HG02588 (cell line): ENCODE data around the gene TPSD1.
"Not testable (repeated sequence)": the region's sequence is repeated elsewhere in the genome, so short reads cannot be mapped to it uniquely, and the experiment has no call there.

Experiments
- ATAC-seq: cut with Tn5 transposase; IDR thresholded peaks from one replicate; pipeline ENCODE4 v1.9.1; 2021; ENCODE audit warnings: mild to moderate bottlenecking, moderate library complexity; ENCODE audit not compliant: unreplicated experiment

The TPSD1 gene

DNA sequence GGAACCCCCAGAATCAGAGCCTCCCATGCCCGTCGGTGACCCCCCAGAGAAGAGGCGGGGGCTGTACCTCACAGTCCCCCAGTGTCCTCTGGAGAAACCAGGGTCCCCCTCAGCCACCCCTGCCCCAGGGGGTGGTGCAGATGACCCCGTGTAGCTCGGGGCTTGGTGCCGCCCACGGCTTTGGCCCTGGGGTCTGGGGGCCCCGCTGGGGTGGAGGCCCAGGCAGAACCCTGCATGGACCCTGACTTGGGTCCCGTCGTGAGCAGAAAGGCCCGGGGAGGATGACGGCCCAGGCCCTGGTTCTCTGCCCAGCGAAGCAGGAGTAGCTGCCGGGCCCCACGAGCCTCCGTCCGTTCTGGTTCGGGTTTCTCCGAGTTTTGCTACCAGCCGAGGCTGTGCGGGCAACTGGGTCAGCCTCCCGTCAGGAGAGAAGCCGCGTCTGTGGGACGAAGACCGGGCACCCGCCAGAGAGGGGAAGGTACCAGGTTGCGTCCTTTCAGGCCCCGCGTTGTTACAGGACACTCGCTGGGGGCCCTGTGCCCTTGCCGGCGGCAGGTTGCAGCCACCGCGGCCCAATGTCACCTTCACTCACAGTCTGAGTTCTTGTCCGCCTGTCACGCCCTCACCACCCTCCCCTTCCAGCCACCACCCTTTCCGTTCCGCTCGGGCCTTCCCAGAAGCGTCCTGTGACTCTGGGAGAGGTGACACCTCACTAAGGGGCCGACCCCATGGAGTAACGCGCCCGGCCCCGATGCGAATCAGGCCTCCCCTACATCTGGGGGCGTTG is 34.8 kb upstream of the TPSD1 start:
- ATAC-seq = no peak

GRCh38 chr16:1221628-1222552 is 34.0 kb upstream of the TPSD1 start:
- ATAC-seq = no peak

- no peak for ATAC-seq
Measured at GRCh38 chr16:1222553-1223354, 33.1 kb upstream of the TPSD1 start.

GRCh38 chr16:1223355-1224214 is 32.3 kb upstream of the TPSD1 start:
- no peak for ATAC-seq

DNA sequence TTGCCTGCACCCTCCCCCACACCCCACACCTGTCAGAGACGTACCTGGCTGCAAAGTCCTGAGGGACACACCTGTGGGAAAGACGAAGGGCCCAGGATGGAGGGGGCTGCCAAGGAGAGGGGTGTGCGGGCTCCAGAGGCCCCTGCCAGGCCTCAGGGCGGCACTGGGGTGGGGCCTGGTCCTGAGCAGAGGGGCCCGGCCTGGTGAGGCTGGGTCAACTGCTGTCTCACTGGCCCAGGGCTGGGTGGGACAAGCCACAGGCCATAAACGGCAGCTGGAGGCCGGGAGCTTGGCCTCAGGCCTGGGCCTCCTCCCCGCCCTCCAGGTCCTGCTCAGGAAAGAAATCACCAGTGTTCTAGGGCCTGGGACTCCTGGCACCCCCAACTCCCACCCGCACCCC is 31.3 kb upstream of the TPSD1 start:
- no peak for ATAC-seq

GRCh38 chr16:1225051-1225451 is 30.8 kb upstream of the TPSD1 start, which contains the start of gene TPSG1:
TSS of gene TPSG1 (minus strand) at chr16:1225268. CDS start at chr16:1225252, 16 bp downstream.
- no peak for ATAC-seq

DNA sequence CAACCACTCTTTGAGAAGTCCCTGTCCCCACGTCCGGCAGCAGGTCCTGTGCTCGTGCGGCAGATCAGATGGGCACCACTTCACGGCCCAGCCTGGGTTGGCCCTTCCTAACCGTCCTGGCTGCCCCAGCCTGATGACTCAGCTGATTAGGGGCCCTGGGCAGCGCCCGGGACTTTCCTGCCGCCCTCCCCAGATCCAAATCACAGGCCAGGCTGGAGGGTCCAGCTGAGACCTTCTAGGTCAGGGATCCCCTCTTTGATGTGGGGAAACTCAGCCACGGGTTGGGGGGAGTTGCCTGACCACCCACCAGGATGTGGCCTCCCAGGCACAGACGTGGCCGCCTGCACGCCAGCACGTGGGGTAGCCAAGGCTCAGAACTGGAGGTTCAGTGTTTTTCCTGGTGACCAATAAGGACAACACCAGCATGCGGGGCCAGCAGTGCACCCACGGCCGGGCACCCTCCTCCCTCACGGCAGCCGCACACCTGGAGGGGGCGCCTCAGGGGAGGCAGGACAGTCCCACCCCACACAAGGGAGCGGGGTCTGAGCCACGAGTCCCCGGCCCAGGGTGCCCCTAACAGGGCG is 30.0 kb upstream of the TPSD1 start:
- ATAC-seq = not testable (repeated sequence)

DNA sequence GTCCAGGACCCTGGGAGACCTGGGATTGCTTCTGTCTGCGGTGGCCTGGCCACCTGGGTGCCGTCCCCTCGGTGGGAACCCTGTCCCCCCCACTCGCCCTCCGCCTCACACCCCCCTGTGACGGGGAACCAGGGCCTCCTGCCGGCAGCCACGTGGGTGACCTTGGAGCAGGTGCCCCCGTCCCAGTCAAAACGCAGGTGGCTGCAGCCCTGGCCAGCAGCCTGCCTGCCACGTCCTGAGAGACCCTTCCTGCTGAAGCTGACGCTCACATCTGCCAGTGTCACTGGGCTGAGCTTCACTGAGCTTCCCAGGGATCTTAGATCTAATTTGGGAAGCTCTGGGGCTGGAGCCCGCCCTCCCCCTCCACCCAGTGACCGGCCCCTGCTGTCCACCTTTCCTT is 29.2 kb upstream of the TPSD1 start:
- ATAC-seq = not testable (repeated sequence)

DNA sequence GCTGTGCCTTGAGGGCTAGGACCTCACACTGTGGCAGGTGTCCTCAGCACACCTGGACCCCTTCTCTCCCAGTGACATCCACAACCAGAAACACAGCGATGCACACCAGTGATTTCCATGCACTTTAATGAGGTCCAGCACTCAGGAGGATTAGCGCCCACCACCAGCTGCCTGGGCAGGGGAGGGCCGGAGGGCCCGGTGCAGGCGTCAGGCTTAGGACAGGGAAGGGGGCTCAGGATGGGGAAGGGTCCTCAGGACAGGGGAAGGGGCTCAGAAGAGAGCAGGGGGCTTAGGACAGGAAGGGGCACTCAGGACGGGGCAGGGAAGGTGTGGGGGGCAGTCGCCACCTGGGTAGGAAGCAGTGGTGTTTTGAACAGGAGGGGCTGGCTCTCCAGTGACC is 27.6 kb upstream of the TPSD1 start:
- ATAC-seq = not testable (repeated sequence)

DNA sequence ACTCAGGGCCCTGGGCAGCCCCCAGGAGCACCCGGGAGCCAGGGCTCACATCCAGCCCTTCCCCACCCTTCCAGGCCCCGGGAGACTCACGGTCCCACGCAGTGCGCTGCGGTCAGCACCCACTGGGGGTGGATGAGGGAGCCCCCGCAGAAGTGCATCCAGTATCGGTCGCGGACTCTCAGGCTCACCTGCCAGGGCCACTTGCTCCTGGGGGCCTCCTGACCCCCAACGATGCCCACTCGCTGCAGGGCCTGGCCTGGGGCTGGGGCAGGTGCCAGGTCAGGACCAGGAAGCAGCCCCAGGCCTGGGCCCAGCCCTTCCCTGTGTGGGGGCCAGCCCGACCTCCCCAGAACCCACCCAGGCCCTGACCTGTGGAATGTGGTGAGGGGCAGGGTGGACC is 26.4 kb upstream of the TPSD1 start:
- not testable (repeated sequence) for ATAC-seq

DNA sequence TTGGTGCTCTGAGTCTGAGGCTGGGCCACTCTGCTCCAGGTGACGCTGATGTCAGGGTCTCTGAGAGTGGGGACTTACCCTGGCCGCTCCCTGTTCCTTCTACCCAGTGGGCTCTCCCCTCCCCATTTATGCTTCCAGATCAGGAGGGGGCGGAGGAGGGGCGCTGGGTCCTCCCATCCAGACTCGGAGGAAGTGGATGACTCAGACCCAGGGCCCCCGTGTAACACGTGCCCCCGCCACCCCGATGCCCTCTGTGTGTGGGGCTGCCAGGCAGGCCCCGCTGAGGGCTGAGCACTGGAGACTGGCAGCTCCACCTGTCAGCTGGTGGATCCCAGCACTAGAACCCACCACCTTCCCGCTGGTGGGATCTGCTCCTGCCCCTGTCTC is 25.8 kb upstream of the TPSD1 start, which contains the start of gene TPSB2:
Gene TPSB2 (minus strand): TSS at position 101 of the 387 bp plus-strand sequence. CDS start 233 bp downstream, outside the sequence.
- ATAC-seq = not testable (repeated sequence)

DNA sequence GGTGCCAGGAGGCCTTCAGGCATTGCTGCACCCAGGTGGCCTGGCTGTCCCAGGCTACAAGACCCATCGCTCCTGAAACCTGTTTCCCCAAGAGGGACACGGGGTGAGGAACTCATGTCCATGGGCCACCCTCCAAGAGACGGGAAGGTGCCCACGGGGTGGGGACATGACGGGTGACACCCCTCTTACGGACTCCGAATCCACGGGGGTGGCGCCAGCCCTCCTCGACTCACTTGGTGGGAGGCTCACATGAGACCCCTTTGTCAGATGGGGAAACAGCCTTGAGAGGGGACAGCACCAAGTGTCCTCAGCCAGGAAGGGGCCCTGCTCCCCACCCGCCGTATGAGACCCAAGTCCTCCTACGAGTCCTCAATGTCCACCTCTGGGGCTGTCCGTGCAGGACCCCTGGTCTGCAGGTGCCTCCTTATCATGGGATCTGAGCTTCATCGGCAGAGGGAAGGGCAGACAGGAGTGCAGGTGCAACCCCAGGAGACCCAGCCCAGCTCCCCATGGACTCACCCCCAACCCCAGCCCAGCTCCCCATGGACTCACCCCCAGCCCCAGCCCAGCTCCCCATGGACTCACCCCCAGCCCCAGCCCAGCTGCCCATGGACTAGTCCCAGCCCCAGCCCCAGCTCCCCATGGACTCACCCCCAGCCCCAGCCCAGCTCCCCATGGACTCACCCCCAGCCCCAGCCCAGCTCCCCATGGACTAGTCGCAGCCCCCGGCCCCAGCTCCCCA is 25.2 kb upstream of the TPSD1 start:
- not testable (repeated sequence) for ATAC-seq

DNA sequence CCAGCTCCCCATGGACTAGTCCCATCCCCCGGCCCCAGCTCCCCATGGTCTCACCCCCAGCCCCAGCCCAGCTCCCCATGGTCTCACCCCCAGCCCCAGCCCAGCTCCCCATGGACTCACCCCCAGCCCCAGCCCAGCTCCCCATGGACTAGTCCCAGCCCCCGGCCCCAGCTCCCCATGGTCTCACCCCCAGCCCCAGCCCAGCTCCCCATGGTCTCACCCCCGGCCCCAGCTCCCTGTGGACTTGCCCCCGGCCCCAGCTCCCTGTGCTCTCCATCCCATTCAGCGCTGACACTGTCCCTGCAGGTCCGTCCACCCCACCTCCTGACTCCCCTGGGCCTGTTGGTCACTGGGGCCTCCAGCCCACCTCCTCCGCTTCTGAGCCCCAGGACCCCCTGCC is 24.6 kb upstream of the TPSD1 start:
- ATAC-seq = not testable (repeated sequence)

- not testable (repeated sequence) for ATAC-seq
Measured at GRCh38 chr16:1232049-1232748, 23.7 kb upstream of the TPSD1 start.

DNA sequence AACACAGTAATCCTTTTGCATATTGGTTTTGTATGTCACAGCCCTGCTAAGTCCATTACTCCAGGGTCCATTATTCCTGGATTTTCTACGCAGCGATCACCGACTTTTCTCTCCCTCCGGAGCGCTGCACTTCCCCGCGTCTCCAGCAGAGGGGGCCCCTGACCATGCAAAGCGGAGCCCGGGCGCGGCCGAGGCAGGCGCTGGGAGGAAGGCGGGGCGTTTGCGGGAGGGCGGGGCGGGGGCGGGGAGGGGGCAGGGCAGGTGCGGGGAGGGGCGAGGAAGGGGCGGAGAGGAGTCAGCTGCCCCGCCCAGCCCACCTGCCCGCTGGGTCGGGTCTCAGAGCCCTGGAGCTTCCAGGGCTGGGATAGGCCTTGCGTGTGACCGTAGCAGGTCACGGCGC is 19.2 kb upstream of the TPSD1 start:
- ATAC-seq = not testable (repeated sequence)

DNA sequence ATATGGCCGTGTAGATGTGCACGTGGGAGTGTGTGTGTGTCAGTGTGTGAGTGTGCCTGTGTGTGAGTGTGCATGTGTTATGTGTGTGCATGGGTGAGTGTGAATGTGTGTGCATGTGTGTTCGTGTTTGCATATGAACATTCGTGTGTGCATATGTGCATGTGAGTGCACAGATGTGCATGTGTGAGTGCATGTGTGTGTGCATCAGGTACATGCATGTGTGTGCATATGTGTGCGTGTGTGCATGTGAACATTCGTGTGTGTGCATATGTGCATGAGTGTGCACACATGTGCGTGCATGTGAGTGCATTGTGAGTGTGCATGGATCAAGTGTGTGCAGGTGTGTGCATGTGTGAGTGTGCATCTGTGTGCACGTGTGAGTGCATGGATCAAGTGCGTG is 17.9 kb upstream of the TPSD1 start:
- no peak for ATAC-seq

DNA sequence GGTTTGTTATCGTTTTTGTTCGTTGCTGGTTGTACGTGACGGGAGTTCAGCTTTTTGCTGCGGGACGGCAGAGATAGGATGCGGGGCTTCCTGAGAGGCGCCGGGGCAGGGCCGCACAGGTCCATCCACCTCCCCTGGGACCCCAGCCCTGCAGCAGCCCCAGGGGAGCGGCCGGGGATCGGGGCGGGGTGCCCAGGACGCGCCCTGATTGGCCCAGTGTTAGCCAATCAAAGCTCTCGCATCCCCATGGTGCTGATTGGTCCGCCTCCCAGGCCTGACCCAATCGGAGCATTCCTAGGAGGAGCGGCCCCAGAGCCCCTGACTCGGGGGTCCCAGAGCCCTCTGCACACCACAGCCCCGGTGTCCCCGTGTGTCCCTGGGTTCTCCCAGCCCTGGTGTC is 17.0 kb upstream of the TPSD1 start:
- not testable (repeated sequence) for ATAC-seq

- not testable (repeated sequence) for ATAC-seq
Measured at GRCh38 chr16:1239575-1239974, 16.3 kb upstream of the TPSD1 start.
